Measurements from ENCODE around the gene RDH8.

- TF ChIP-seq, protein P1, sequence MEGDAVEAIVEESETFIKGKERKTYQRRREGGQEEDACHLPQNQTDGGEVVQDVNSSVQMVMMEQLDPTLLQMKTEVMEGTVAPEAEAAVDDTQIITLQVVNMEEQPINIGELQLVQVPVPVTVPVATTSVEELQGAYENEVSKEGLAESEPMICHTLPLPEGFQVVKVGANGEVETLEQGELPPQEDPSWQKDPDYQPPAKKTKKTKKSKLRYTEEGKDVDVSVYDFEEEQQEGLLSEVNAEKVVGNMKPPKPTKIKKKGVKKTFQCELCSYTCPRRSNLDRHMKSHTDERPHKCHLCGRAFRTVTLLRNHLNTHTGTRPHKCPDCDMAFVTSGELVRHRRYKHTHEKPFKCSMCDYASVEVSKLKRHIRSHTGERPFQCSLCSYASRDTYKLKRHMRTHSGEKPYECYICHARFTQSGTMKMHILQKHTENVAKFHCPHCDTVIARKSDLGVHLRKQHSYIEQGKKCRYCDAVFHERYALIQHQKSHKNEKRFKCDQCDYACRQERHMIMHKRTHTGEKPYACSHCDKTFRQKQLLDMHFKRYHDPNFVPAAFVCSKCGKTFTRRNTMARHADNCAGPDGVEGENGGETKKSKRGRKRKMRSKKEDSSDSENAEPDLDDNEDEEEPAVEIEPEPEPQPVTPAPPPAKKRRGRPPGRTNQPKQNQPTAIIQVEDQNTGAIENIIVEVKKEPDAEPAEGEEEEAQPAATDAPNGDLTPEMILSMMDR (IDR thresholded peaks at IDR 0.05) = no peak
- TF ChIP-seq EP300 (IDR thresholded peaks at IDR 0.05) (no peak), POLR2AphosphoS5 (IDR thresholded peaks at IDR 0.05) (no peak), POLR2A (IDR thresholded peaks at IDR 0.05) (no peak)
Measured at GRCh38 chr19:10013316-10013715, at the start of gene RDH8.
